OCI-LY7 (cell line): ENCODE measurements around the gene FOXN4. TPM values are rescaled to one million over a fixed set of nuclear protein-coding genes. Genes with fewer than 3 reads are reported as not detected.

Experiments used
- BruUV-seq: library from RNA; stranded (reverse); fragments of 400-500 nt; replicated peaks from 2 replicates; lab custom pipeline; 2021; lab: Mats Ljungman, UMichigan
- CTCF ChIA-PET: fragments of 300-600 bp; sonication (Branson Sonifier 250); formaldehyde crosslinking; loops from one replicate; lab custom pipeline; 2022; ENCODE audit warnings: antibody characterized with exemption; ENCODE audit not compliant: unreplicated experiment; lab: Charles Lee
- POLR2A ChIA-PET: fragments of 300-600 bp; sonication (Branson Sonifier 250); formaldehyde crosslinking; loops from one replicate; lab custom pipeline; 2022; ENCODE audit warnings: antibody characterized with exemption; lab: Charles Lee
- DNase-seq: peaks from one replicate; pipeline ENCODE4 v3.0.0-alpha.2; 2015; ENCODE audit warnings: low spot score
- H2AFZ ChIP-seq: fragments of 200-600 bp; sonication (generic), shearing (Covaris generic); 2 replicates; pipeline ENCODE4 v1.6.1; 2014; ENCODE audit warnings: mild to moderate bottlenecking, antibody characterized with exemption, low read length, moderate library complexity
- H3K27ac ChIP-seq: fragments of 200-600 bp; sonication (generic); 2 replicates; pipeline ENCODE4 v1.5.1; 2014; ENCODE audit warnings: mixed run types, low read depth, mild to moderate bottlenecking, moderate library complexity, low read length, inconsistent platforms; ENCODE audit not compliant: poor library complexity, severe bottlenecking
- H3K36me3 ChIP-seq: fragments of 200-600 bp; sonication (generic); 2 replicates; pipeline ENCODE4 v1.6.1; 2014; ENCODE audit warnings: mild to moderate bottlenecking, antibody characterized with exemption, low read length, moderate library complexity, mixed read lengths; ENCODE audit not compliant: insufficient read depth
- H3K4me1 ChIP-seq: fragments of 200-600 bp; sonication (generic); 2 replicates; pipeline ENCODE4 v1.5.1; 2014; ENCODE audit warnings: mild to moderate bottlenecking, low read length; ENCODE audit not compliant: insufficient read depth, poor library complexity, severe bottlenecking
- H3K4me2 ChIP-seq: fragments of 200-600 bp; sonication (generic); 2 replicates; pipeline ENCODE4 v1.6.1; 2014; ENCODE audit warnings: mild to moderate bottlenecking, low read length
- H3K4me3 ChIP-seq: fragments of 200-600 bp; sonication (generic); 2 replicates; pipeline ENCODE4 v1.5.1; 2014; ENCODE audit warnings: mild to moderate bottlenecking, low read depth, low read length; ENCODE audit not compliant: poor library complexity, severe bottlenecking
- H3K79me2 ChIP-seq: fragments of 200-600 bp; sonication (generic); 2 replicates; pipeline ENCODE4 v1.6.1; 2016; ENCODE audit warnings: low read depth, mild to moderate bottlenecking, low read length, moderate library complexity, mixed read lengths; ENCODE audit not compliant: insufficient read depth
- H3K9me2 ChIP-seq: fragments of 200-600 bp; sonication (generic); 2 replicates; pipeline ENCODE4 v1.6.1; 2016; ENCODE audit warnings: mild to moderate bottlenecking, low read length, mixed read lengths; ENCODE audit not compliant: insufficient read depth
- H3K9me3 ChIP-seq: fragments of 200-600 bp; sonication (generic); 2 replicates; pipeline ENCODE4 v1.6.1; 2014; ENCODE audit warnings: mild to moderate bottlenecking, mixed run types, low read length, mixed read lengths
- H4K20me1 ChIP-seq: fragments of 200-600 bp; sonication (generic); 2 replicates; pipeline ENCODE4 v1.6.1; 2014; ENCODE audit warnings: mild to moderate bottlenecking, antibody characterized with exemption, low read length, moderate library complexity, mixed read lengths; ENCODE audit not compliant: insufficient read depth
- EZH2phosphoT487 ChIP-seq: fragments of 200-600 bp; sonication (generic); IDR thresholded peaks from 2 replicates; pipeline ENCODE4 v1.6.1; 2018; ENCODE audit warnings: low read depth, borderline replicate concordance, mild to moderate bottlenecking, mixed run types, antibody characterized with exemption, low read length, moderate library complexity, mixed read lengths
- intact Hi-C: fragments of 100-400 bp; cut with micrococcal nuclease; formaldehyde crosslinking; loops from one replicate; pipeline ENCODE4 v1.10.0; 2022; ENCODE audit not compliant: unreplicated experiment
- total RNA-seq, 2 experiments: library from RNA; depleted of rRNA in 1 of 2; stranded (reverse); fragments of >200 nt in 1 of 2; shearing (Covaris generic) in 1 of 2; gene quantifications; 2 replicates each; pipeline ENCODE4 v1.2.3, GENCODE V29; 2014 to 2022
- TF ChIP-seq, protein P1 (sequence below): fragments of 200-600 bp; sonication (generic); conservative IDR thresholded peaks from 2 replicates; pipeline ENCODE4 v1.5.1; 2014; ENCODE audit warnings: mild to moderate bottlenecking, antibody characterized with exemption, low read length, moderate library complexity, mixed read lengths

Gene FOXN4
- total RNA-seq, 2 experiments from 2014 or later: 2.7 to 4.5 TPM

DNA sequence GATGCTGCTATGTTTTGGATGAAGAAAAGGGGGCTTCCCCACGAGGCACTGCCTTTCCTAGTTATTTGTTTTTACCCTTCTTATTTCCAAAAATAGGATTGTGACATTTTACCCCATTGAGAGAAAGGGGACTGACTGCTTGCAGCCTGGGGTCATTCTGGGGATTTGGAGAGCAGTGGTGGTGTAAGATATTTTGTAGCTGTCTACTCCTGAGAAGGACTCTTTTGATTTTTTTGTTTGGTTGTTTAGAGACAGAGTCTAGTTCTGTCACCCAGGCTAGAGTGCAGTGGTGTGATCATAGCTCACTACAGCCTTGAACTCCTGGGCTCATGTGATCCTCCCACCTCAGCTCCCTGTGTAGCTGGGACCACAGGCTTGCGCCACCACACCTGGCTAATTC lies 78.9 kb downstream of the FOXN4 start:
- ChIA-PET POLR2A (no interaction called here), CTCF (no interaction called here)
- Histone ChIP-seq H3K9me2 (no peaks in the 10 kb centered on the region), H3K4me1 (no peaks in the 10 kb centered on the region), H3K36me3 (no peaks in the 10 kb centered on the region), H4K20me1 (no peaks in the 10 kb centered on the region), H3K4me3 (no peak overlapping the region), H2AFZ (no peak overlapping the region), H3K9me3 (no peaks in the 10 kb centered on the region), H3K79me2 (no peaks in the 10 kb centered on the region), H3K4me2 (no peak overlapping the region), H3K27ac (no peak overlapping the region)
- TF ChIP-seq, protein P1, sequence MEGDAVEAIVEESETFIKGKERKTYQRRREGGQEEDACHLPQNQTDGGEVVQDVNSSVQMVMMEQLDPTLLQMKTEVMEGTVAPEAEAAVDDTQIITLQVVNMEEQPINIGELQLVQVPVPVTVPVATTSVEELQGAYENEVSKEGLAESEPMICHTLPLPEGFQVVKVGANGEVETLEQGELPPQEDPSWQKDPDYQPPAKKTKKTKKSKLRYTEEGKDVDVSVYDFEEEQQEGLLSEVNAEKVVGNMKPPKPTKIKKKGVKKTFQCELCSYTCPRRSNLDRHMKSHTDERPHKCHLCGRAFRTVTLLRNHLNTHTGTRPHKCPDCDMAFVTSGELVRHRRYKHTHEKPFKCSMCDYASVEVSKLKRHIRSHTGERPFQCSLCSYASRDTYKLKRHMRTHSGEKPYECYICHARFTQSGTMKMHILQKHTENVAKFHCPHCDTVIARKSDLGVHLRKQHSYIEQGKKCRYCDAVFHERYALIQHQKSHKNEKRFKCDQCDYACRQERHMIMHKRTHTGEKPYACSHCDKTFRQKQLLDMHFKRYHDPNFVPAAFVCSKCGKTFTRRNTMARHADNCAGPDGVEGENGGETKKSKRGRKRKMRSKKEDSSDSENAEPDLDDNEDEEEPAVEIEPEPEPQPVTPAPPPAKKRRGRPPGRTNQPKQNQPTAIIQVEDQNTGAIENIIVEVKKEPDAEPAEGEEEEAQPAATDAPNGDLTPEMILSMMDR: no peak
- TF ChIP-seq EZH2phosphoT487: no peak
- no peak for DNase-seq
- BruUV-seq: no TSS peak
- intact Hi-C loops: no loop called here

DNA sequence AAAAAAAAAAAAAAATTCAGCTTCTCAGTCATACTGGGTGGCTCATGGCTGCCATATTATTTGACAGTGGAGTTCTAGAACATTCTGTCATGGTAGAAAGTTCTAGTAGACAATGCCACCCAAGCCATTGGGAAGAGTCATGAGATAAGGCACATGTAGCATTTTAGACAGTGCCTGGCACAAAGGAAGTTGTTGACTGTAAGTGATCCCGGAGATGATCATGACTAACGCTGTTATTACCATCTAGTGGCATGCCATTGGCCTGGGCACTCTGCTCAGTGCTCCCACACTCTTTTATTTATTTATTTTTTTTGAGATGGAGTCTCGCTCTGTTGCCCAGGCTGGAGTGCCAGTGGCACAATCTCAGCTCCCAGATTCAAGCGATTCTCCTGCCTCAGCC lies 80.4 kb downstream of the FOXN4 start:
- POLR2A ChIA-PET: no interaction called here
- Histone ChIP-seq H3K9me3 (no peaks in the 10 kb centered on the region), H3K36me3 (no peaks in the 10 kb centered on the region), H3K4me3 (no peak overlapping the region), H3K79me2 (no peaks in the 10 kb centered on the region), H3K27ac (no peak overlapping the region), H4K20me1 (no peaks in the 10 kb centered on the region), H3K4me1 (no peaks in the 10 kb centered on the region), H3K9me2 (no peaks in the 10 kb centered on the region), H3K4me2 (no peak overlapping the region), H2AFZ (no peak overlapping the region)
- intact Hi-C loops: no loop called here
- CTCF ChIA-PET: no interaction called here
- BruUV-seq: no TSS peak
- no peak for DNase-seq
- TF ChIP-seq, protein P1: no peak
- TF ChIP-seq EZH2phosphoT487: no peak

Other genes starting within 250 kb of the FOXN4 start
- 70.3 and 76.8 TPM in 2 replicates for gene ALKBH2, start 215.8 kb downstream of the FOXN4 start, total RNA-seq (2014; rRNA removed; shearing (Covaris generic))
- gene ALKBH2, start 215.8 kb downstream of the FOXN4 start, total RNA-seq (2022): 90.5 and 111 TPM in 2 replicates
- 50.7 and 60.6 TPM in 2 replicates for gene UNG, start 211.7 kb downstream of the FOXN4 start, total RNA-seq (2014; rRNA removed; shearing (Covaris generic))
- 84.1 and 85.0 TPM in 2 replicates for gene UNG, start 211.7 kb downstream of the FOXN4 start, total RNA-seq (2022)
- gene ACACB, start 192.7 kb downstream of the FOXN4 start, total RNA-seq (2014; rRNA removed; shearing (Covaris generic)): 19.7 and 25.6 TPM in 2 replicates
- 45.1 and 46.2 TPM in 2 replicates for gene ACACB, start 192.7 kb downstream of the FOXN4 start, total RNA-seq (2022)
- 0.28 and 5.4 TPM in 2 replicates for gene MYO1H, start 38.6 kb upstream of the FOXN4 start, total RNA-seq (2014; rRNA removed; shearing (Covaris generic))
- 0.11 and 0.59 TPM in 2 replicates for gene MYO1H, start 38.6 kb upstream of the FOXN4 start, total RNA-seq (2022)
- 26.4 and 28.1 TPM in 2 replicates for gene KCTD10, start 168.0 kb upstream of the FOXN4 start, total RNA-seq (2014; rRNA removed; shearing (Covaris generic))
- 43.5 and 45.7 TPM in 2 replicates for gene KCTD10, start 168.0 kb upstream of the FOXN4 start, total RNA-seq (2022)
- 21.2 and 32.6 TPM in 2 replicates for gene UBE3B, start 168.3 kb upstream of the FOXN4 start, total RNA-seq (2014; rRNA removed; shearing (Covaris generic))
- gene UBE3B, start 168.3 kb upstream of the FOXN4 start, total RNA-seq (2022): 27.8 and 32.7 TPM in 2 replicates